ENCODE data around the gene REV3L. TPM values are rescaled to one million over a fixed set of nuclear protein-coding genes. Genes with fewer than 3 reads are reported as not detected.

The REV3L gene
- polyA plus RNA-seq, 2 of the 4 experiments (the other 2 are of a cell fraction), result 4.1 to 12.4 TPM

DNA sequence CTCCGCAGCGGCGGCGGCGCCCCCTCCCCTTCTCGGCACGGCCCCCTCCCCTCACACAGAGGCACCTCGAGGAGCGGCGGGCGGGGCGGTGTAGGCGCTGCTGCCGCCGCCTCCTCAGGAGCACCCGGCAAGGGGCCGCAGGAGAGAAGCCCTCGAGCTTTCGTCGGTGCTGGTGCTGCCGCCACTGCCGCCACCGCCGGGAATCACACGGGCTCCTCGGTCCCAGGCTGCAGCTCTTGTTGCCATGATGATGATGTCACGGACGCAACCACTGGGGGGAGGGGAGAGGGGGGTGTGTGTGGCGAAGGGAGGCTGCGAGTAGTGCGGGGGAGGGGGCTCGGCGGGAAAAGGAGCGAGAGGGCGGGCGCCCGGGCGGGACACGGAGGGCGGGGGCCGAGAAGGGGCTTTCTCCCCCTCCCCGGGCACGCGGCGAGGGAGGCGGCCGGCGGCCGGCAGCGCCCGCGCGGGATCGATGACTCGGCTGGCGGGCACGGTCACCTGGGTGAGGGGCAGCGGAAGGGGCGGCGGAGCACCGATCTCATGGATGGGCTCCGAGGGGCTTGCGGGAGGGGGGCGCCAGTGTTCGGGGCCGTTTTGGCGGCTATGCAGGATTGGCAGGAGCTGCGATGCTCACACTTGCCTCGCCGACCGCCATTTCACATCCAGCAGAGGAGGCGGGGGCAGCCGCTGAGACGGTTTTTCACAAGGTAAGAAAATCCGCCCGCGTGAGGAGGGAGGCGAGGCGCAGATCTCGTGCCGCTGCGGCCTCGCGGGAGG, at the start of gene REV3L (continued):
- TF ChIP-seq ZSCAN20 (CRISPR knock-in tag; IDR thresholded peaks at IDR 0.05) (no peak), PHF8 (IDR thresholded peaks at IDR 0.05; ENCODE audit: borderline replicate concordance, low read depth) (no peak), ZC3H11A (IDR thresholded peaks at IDR 0.05) (no peak), CHD2 (IDR thresholded peaks at IDR 0.05; ENCODE audit: low read length, partially characterized antibody) (peak; percentile 78), KDM1A (IDR thresholded peaks at IDR 0.05; ENCODE audit: low read depth) (no peak), NFE2L2 (conservative IDR thresholded peaks at IDR 0.05; ENCODE audit: low read length) (no peak), FOXS1 (CRISPR knock-in tag; IDR thresholded peaks at IDR 0.05) (no peak), NR3C1 (IDR thresholded peaks at IDR 0.05) (no peak), FOSB (CRISPR knock-in tag; IDR thresholded peaks at IDR 0.05) (no peak), CHD4 (IDR thresholded peaks at IDR 0.05; ENCODE audit: borderline replicate concordance) (no peak), JUNB (IDR thresholded peaks at IDR 0.05) (no peak), HEYL (CRISPR knock-in tag; IDR thresholded peaks at IDR 0.05) (no peak), RFX5 (IDR thresholded peaks at IDR 0.05) (peak; percentile 59; the same call in 1 of the 2 replicates), CEBPB (IDR thresholded peaks at IDR 0.05) (no peak), TP53 (CRISPR knock-in tag; IDR thresholded peaks at IDR 0.05) (no peak), TFCP2L1 (CRISPR knock-in tag; IDR thresholded peaks at IDR 0.05) (no peak), KDM5A (IDR thresholded peaks at IDR 0.05) (no peak), ESRRA (IDR thresholded peaks at IDR 0.05; ENCODE audit: borderline replicate concordance, low read length) (no peak), SMC3 (IDR thresholded peaks at IDR 0.05) (peak; percentile 16; the same call in 1 of the 3 replicates), EHMT2 (IDR thresholded peaks at IDR 0.05; ENCODE audit: low read depth) (no peak)
- TF ChIP-seq, protein P1, sequence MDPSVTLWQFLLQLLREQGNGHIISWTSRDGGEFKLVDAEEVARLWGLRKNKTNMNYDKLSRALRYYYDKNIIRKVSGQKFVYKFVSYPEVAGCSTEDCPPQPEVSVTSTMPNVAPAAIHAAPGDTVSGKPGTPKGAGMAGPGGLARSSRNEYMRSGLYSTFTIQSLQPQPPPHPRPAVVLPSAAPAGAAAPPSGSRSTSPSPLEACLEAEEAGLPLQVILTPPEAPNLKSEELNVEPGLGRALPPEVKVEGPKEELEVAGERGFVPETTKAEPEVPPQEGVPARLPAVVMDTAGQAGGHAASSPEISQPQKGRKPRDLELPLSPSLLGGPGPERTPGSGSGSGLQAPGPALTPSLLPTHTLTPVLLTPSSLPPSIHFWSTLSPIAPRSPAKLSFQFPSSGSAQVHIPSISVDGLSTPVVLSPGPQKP (IDR thresholded peaks at IDR 0.05; ENCODE audit: low read depth, low read length), result no peak
- TF ChIP-seq, protein P2, sequence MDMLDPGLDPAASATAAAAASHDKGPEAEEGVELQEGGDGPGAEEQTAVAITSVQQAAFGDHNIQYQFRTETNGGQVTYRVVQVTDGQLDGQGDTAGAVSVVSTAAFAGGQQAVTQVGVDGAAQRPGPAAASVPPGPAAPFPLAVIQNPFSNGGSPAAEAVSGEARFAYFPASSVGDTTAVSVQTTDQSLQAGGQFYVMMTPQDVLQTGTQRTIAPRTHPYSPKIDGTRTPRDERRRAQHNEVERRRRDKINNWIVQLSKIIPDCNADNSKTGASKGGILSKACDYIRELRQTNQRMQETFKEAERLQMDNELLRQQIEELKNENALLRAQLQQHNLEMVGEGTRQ (IDR thresholded peaks at IDR 0.05), result no peak
- TF ChIP-seq, protein P3, sequence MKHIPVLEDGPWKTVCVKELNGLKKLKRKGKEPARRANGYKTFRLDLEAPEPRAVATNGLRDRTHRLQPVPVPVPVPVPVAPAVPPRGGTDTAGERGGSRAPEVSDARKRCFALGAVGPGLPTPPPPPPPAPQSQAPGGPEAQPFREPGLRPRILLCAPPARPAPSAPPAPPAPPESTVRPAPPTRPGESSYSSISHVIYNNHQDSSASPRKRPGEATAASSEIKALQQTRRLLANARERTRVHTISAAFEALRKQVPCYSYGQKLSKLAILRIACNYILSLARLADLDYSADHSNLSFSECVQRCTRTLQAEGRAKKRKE (CRISPR knock-in tag; IDR thresholded peaks at IDR 0.05; ENCODE audit: low read depth), result no peak
- TF ChIP-seq, protein P4, sequence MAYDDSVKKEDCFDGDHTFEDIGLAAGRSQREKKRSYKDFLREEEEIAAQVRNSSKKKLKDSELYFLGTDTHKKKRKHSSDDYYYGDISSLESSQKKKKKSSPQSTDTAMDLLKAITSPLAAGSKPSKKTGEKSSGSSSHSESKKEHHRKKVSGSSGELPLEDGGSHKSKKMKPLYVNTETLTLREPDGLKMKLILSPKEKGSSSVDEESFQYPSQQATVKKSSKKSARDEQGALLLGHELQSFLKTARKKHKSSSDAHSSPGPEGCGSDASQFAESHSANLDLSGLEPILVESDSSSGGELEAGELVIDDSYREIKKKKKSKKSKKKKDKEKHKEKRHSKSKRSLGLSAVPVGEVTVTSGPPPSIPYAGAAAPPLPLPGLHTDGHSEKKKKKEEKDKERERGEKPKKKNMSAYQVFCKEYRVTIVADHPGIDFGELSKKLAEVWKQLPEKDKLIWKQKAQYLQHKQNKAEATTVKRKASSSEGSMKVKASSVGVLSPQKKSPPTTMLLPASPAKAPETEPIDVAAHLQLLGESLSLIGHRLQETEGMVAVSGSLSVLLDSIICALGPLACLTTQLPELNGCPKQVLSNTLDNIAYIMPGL (CRISPR knock-in tag; IDR thresholded peaks at IDR 0.05; ENCODE audit: borderline replicate concordance), result no peak
- TF ChIP-seq, protein P5, sequence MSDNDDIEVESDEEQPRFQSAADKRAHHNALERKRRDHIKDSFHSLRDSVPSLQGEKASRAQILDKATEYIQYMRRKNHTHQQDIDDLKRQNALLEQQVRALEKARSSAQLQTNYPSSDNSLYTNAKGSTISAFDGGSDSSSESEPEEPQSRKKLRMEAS (IDR thresholded peaks at IDR 0.05), result peak; percentile 66

DNA sequence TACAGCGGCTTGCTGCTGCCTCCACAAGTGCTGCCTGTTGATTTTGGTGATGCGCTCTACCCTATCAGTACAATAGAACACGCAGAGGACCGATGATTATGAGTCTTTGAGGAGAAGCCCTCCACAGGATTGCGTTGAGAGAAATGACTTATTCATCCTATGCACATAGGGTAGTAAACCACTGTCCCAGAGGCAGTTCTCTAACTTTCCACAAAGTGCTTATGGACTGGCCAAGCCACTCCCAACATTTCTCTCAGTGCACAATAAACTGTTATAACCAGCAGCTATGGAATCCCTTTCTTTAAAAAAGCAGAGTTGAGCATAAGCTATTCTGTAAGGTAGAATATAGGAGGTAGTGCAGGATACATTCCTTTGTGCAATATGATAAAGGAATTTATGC, 48.2 kb upstream of the REV3L start:
- H3K4me3 ChIP-seq, result no peak overlapping the region
- TF ChIP-seq SMC3 (IDR thresholded peaks at IDR 0.05), result no peak
- TF ChIP-seq FOXS1 (CRISPR knock-in tag; IDR thresholded peaks at IDR 0.05), result no peak
- H3K27ac ChIP-seq, result no peak overlapping the region
- WGBS (ENCODE audit: missing lambda C conversion rate), result 91% methylated on average over 5 of the region's 5 CpGs
- DNase-seq (ENCODE audit: low read depth in 1 of 2, low spot score in 1 of 2) (no peak), ATAC-seq (no peak), FAIRE-seq (no peak)
- no peaks in the 10 kb centered on the region for H3K9me3 ChIP-seq
- no peak overlapping the region for H3K4me2 ChIP-seq
- H3K4me1 ChIP-seq, result no peaks in the 10 kb centered on the region
- POLR2A ChIA-PET, result no interaction called here
- CTCF ChIA-PET, result no interaction called here

All from A549 (cell line).